SK-N-SH (cell line): Measurements from ENCODE around the gene CD248. TPM values are rescaled to one million over a fixed set of nuclear protein-coding genes. Genes with fewer than 3 reads are reported as not detected.

Source experiments
- CTCF ChIA-PET: fragments of 300-600, 350-600 bp; formaldehyde crosslinking; extraction: SDS; loops from one replicate; lab custom pipeline; 2021; lab: Yijun Ruan, JAX
- POLR2A ChIA-PET: fragments of 350-600 bp; sonication (Branson Sonifier 250); formaldehyde crosslinking; extraction: SDS; loops from one replicate; lab custom pipeline; 2020; ENCODE audit warnings: antibody characterized with exemption, inconsistent platforms; lab: Yijun Ruan, JAX
- DNase-seq: peaks from one replicate; pipeline ENCODE4 v3.0.0; 2012
- H2AFZ ChIP-seq: fragments of 200-600 bp; sonication (generic); 2 replicates; pipeline ENCODE4 v1.8.1; 2016; ENCODE audit warnings: antibody characterized with exemption, mild to moderate bottlenecking, low read depth
- H3F3A ChIP-seq: fragments of 200-600 bp; sonication (generic); replicated peaks from 2 replicates; pipeline ENCODE3; 2016; ENCODE audit warnings: antibody characterized with exemption, mild to moderate bottlenecking; ENCODE audit not compliant: insufficient read depth
- H3K27ac ChIP-seq, 2 experiments: fragments of 200-500 bp in 1 of 2; fragments of 200-600 bp in 1 of 2; sonication (Bioruptor generic) in 1 of 2; sonication (generic), shearing (Covaris generic) in 1 of 2; 2 replicates each; pipeline versions ENCODE4 v1.5.1 to v1.6.1; 2014 to 2016; ENCODE audit warnings: low read depth in 2 of 2, inconsistent platforms in 1 of 2, low read length in 1 of 2, mild to moderate bottlenecking in 1 of 2, mixed read lengths in 1 of 2
- H3K27me3 ChIP-seq: fragments of 200-600 bp; sonication (generic), shearing (Covaris generic); 2 replicates; pipeline ENCODE4 v1.6.1; 2016; ENCODE audit warnings: mixed run types; ENCODE audit not compliant: insufficient read depth
- H3K36me3 ChIP-seq, 2 experiments: fragments of 200-500 bp in 1 of 2; fragments of 200-600 bp in 1 of 2; sonication (Bioruptor generic) in 1 of 2; sonication (generic) in 1 of 2; replicated peaks in 1 of 2; 2 replicates each; pipeline versions ENCODE3 to v1.5.1; 2014 to 2016; ENCODE audit warnings: low read length in 1 of 2, mild to moderate bottlenecking in 1 of 2; ENCODE audit not compliant: insufficient read depth in 2 of 2, control insufficient read depth in 1 of 2
- H3K4me1 ChIP-seq, 2 experiments: fragments of 200-500 bp in 1 of 2; fragments of 200-600 bp in 1 of 2; sonication (Bioruptor generic) in 1 of 2; sonication (generic), shearing (Covaris generic) in 1 of 2; 2 replicates each; pipeline versions ENCODE4 v1.5.1 to v1.6.1; 2014 to 2016; ENCODE audit warnings: low read depth in 1 of 2, low read length in 1 of 2, mixed run types in 1 of 2; ENCODE audit not compliant: insufficient read depth in 2 of 2, control insufficient read depth in 1 of 2
- H3K4me2 ChIP-seq: fragments of 200-600 bp; sonication (generic), shearing (Covaris generic); 2 replicates; pipeline ENCODE4 v1.6.1; 2017; ENCODE audit warnings: mixed run types
- H3K4me3 ChIP-seq, 2 experiments: fragments of 200-500 bp in 1 of 2; fragments of 200-600 bp in 1 of 2; sonication (Bioruptor generic) in 1 of 2; sonication (generic), shearing (Covaris generic) in 1 of 2; 2 replicates each; pipeline versions ENCODE4 v1.5.1 to v1.8.1; 2014 to 2016; ENCODE audit warnings: low read depth in 2 of 2, inconsistent platforms in 1 of 2, low read length in 1 of 2, mild to moderate bottlenecking in 1 of 2, mixed read lengths in 1 of 2, moderate library complexity in 1 of 2
- H3K79me2 ChIP-seq: fragments of 200-600 bp; sonication (generic); 2 replicates; pipeline ENCODE4 v1.8.1; 2017; ENCODE audit warnings: mild to moderate bottlenecking; ENCODE audit not compliant: insufficient read depth
- H3K9ac ChIP-seq: fragments of 200-600 bp; sonication (generic); 2 replicates; pipeline ENCODE4 v1.6.1; 2017; ENCODE audit warnings: mixed run types
- H3K9me2 ChIP-seq: fragments of 200-600 bp; sonication (generic); 2 replicates; pipeline ENCODE4 v1.6.1; 2017; ENCODE audit warnings: mixed run types
- H3K9me3 ChIP-seq: fragments of 200-600 bp; sonication (generic); 2 replicates; pipeline ENCODE4 v1.6.1; 2017; ENCODE audit warnings: mixed run types, mild to moderate bottlenecking, moderate library complexity
- H4K20me1 ChIP-seq: fragments of 200-600 bp; sonication (generic); 2 replicates; pipeline ENCODE4 v1.6.1; 2017; ENCODE audit warnings: mild to moderate bottlenecking, mixed run types; ENCODE audit not compliant: insufficient read depth
- EP300 ChIP-seq, 2 experiments: IDR thresholded peaks; 2 replicates each; pipeline versions ENCODE4 v1.4.0 to v1.6.1; 2012; ENCODE audit warnings: borderline replicate concordance in 1 of 2, low read depth in 1 of 2, low read length in 1 of 2
- GATA2 ChIP-seq: sonication (generic); formaldehyde crosslinking; IDR thresholded peaks from 2 replicates; pipeline ENCODE4 v1.5.0; 2020; ENCODE audit warnings: mild to moderate bottlenecking, missing genetic modification reagents
- MEF2A ChIP-seq: IDR thresholded peaks from 2 replicates; pipeline ENCODE4 v1.4.0; 2012; ENCODE audit warnings: low read depth, borderline replicate concordance
- POLR2AphosphoS5 ChIP-seq: IDR thresholded peaks from 2 replicates; pipeline ENCODE4 v1.6.1; 2012; ENCODE audit warnings: low read depth, low read length
- RAD21 ChIP-seq: IDR thresholded peaks from 2 replicates; pipeline ENCODE4 v1.6.1; 2012; ENCODE audit warnings: mild to moderate bottlenecking, low read length
- RFX5 ChIP-seq: IDR thresholded peaks from 2 replicates; pipeline ENCODE4 v1.6.1; 2012; ENCODE audit warnings: mild to moderate bottlenecking, improper control_type of control experiment, low read length
- SMC3 ChIP-seq: IDR thresholded peaks from 2 replicates; pipeline ENCODE4 v1.6.1; 2012; ENCODE audit warnings: low read depth, low read length, improper control_type of control experiment
- WGBS: methylation state at CpG from one replicate; pipeline ENCODE4 v1.1.6; 2017; ENCODE audit warnings: low lambda C conversion rate; 5-methylcytosine and 5-hydroxymethylcytosine counted together
- polyA plus RNA-seq, 3 experiments: library from polyadenylated mRNA; depleted of rRNA; stranded (reverse); fragments of >200 nt; gene quantifications; 2 replicates each; pipeline ENCODE4 v1.2.3, GENCODE V29; 2012
- TF ChIP-seq, protein P1 (sequence below): IDR thresholded peaks from 2 replicates; pipeline ENCODE4 v1.6.1; 2012; ENCODE audit warnings: mild to moderate bottlenecking, low read depth, low read length, moderate library complexity
- TF ChIP-seq, protein P2 (sequence below): fragments of 150-350 bp; IDR thresholded peaks from 2 replicates; pipeline ENCODE4 v1.6.1; 2016; ENCODE audit warnings: mild to moderate bottlenecking, low read depth, low read length

CD248 gene
- polyA plus RNA-seq, 1 of the 3 experiments (the other 2 are of a cell fraction): 7.7 TPM

DNA sequence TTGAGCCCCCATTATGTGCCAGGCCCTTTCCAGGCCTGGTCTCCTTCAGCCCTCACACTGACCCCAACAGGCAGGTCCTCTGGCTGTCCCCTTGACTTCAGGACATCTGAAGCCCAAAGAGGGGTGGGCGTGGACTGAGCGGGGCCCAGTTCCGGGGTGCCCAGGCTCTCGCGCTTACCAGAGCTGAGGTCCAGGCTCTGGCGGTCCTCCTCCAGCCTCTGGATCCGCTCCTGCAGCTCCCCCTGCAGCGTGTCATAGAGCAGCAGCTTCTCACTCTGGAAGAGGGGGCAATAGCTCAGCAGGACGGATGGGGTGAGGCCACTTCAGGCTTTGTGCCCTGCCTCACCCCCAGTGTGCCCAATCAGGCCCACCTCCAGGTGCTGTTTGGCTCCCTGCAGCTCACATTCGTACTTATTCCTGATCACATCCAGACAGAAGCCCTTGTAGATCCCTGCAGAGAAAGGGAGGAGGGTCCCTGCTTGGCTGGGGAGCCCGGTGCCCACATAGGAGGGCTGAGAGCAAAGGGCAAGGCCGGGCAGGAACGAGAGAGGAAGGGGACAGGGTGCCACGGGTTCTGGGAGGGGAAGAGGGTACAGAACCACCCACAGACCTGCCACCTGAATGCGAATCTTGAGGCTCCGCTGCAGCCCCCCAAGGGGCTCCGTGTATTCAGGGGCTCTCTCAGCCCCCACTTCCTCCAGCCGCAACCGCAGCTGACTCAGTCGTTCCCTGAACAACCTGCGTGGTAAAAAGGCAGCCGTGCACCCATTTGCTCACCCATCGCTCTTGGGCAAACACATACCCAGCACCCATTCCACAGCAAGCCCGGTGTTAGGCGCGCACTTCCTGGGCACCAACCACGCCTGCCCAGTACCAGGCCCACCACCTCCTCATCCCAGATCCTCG, 24.0 kb upstream of the CD248 start:
- Histone ChIP-seq H3F3A (peaks cover 17% of the 10 kb centered on the region), H3K9ac (no peak overlapping the region), H3K9me2 (no peaks in the 10 kb centered on the region), H3K9me3 (no peaks in the 10 kb centered on the region), H3K4me3 (no peak overlapping the region)
- POLR2A ChIA-PET: no interaction called here
- 92% methylated on average over 24 of the region's 28 CpGs for whole genome bisulfite sequencing
- no peak for TF ChIP-seq MEF2A
- TF ChIP-seq RAD21: no peak
- TF ChIP-seq, protein P1, sequence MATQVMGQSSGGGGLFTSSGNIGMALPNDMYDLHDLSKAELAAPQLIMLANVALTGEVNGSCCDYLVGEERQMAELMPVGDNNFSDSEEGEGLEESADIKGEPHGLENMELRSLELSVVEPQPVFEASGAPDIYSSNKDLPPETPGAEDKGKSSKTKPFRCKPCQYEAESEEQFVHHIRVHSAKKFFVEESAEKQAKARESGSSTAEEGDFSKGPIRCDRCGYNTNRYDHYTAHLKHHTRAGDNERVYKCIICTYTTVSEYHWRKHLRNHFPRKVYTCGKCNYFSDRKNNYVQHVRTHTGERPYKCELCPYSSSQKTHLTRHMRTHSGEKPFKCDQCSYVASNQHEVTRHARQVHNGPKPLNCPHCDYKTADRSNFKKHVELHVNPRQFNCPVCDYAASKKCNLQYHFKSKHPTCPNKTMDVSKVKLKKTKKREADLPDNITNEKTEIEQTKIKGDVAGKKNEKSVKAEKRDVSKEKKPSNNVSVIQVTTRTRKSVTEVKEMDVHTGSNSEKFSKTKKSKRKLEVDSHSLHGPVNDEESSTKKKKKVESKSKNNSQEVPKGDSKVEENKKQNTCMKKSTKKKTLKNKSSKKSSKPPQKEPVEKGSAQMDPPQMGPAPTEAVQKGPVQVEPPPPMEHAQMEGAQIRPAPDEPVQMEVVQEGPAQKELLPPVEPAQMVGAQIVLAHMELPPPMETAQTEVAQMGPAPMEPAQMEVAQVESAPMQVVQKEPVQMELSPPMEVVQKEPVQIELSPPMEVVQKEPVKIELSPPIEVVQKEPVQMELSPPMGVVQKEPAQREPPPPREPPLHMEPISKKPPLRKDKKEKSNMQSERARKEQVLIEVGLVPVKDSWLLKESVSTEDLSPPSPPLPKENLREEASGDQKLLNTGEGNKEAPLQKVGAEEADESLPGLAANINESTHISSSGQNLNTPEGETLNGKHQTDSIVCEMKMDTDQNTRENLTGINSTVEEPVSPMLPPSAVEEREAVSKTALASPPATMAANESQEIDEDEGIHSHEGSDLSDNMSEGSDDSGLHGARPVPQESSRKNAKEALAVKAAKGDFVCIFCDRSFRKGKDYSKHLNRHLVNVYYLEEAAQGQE: no peak
- TF ChIP-seq, protein P2, sequence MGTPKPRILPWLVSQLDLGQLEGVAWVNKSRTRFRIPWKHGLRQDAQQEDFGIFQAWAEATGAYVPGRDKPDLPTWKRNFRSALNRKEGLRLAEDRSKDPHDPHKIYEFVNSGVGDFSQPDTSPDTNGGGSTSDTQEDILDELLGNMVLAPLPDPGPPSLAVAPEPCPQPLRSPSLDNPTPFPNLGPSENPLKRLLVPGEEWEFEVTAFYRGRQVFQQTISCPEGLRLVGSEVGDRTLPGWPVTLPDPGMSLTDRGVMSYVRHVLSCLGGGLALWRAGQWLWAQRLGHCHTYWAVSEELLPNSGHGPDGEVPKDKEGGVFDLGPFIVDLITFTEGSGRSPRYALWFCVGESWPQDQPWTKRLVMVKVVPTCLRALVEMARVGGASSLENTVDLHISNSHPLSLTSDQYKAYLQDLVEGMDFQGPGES: no peak
- TF ChIP-seq SMC3: no peak
- no peak for TF ChIP-seq EP300 (IDR thresholded peaks at IDR 0.05; ENCODE audit: borderline replicate concordance in 1 of 2, low read depth in 1 of 2, low read length in 1 of 2)
- no peak for TF ChIP-seq POLR2AphosphoS5
- TF ChIP-seq RFX5: no peak
- no peak for TF ChIP-seq GATA2 (CRISPR knock-in tag)
- TF ChIP-seq, all 33 proteins: peak for 0
- H4K20me1 ChIP-seq: no peaks in the 10 kb centered on the region
- H3K27me3 ChIP-seq: no peaks in the 10 kb centered on the region
- peaks cover 28% of the 10 kb centered on the region for H3K79me2 ChIP-seq
- H3K4me1 ChIP-seq: peaks cover 33 to 50% of the 10 kb centered on the region in 2 experiments
- H3K27ac ChIP-seq: no peak overlapping the region
- DNase-seq: peak; percentile 1
- CTCF ChIA-PET: interaction anchor here (5.4 kb wide), 1 partner anchor 29 kb away, joined by 74 read pairs; no protein-coding TSS in a partner anchor
- H2AFZ ChIP-seq: no peak overlapping the region
- peaks cover 7 to 36% of the 10 kb centered on the region in 2 experiments for H3K36me3 ChIP-seq
- no peak overlapping the region for H3K4me2 ChIP-seq
